HEK293 (cell line): Measurements from ENCODE around the gene DNHD1.

Experiments
- HOXC10 ChIP-seq: sonication (generic); formaldehyde crosslinking; IDR thresholded peaks from 2 replicates; pipeline ENCODE4 v1.8.1; 2023; ENCODE audit warnings: mild to moderate bottlenecking, missing genetic modification reagents
- IKZF3 ChIP-seq: fragments of 450-650 bp; IDR thresholded peaks from 2 replicates; pipeline ENCODE4 v1.5.0; 2018; ENCODE audit warnings: missing biosample characterization, mild to moderate bottlenecking, missing genetic modification characterization, moderate library complexity
- KLF1 ChIP-seq: fragments of 450-650 bp; formaldehyde crosslinking; IDR thresholded peaks from 2 replicates; pipeline ENCODE4 v1.5.1; 2016; ENCODE audit warnings: missing biosample characterization, missing genetic modification characterization
- KLF10 ChIP-seq: fragments of 450-650 bp; IDR thresholded peaks from 2 replicates; pipeline ENCODE4 v1.5.1; 2018; ENCODE audit warnings: missing biosample characterization, mild to moderate bottlenecking, missing genetic modification characterization
- KLF16 ChIP-seq: fragments of 450-650 bp; formaldehyde crosslinking; IDR thresholded peaks from 2 replicates; pipeline ENCODE4 v1.5.1; 2017; ENCODE audit warnings: missing biosample characterization, missing genetic modification characterization
- KLF7 ChIP-seq: fragments of 450-650 bp; formaldehyde crosslinking; IDR thresholded peaks from 2 replicates; pipeline ENCODE4 v1.5.1; 2016; ENCODE audit warnings: missing biosample characterization, missing genetic modification characterization, borderline replicate concordance
- MZF1 ChIP-seq: fragments of 450-650 bp; formaldehyde crosslinking; IDR thresholded peaks from 2 replicates; pipeline ENCODE4 v1.5.1; 2017; ENCODE audit warnings: missing biosample characterization, missing genetic modification characterization, borderline replicate concordance
- OVOL3 ChIP-seq: fragments of 450-650 bp; formaldehyde crosslinking; IDR thresholded peaks from 2 replicates; pipeline ENCODE4 v1.5.1; 2016; ENCODE audit warnings: missing biosample characterization, missing genetic modification characterization
- RBAK ChIP-seq: fragments of 450-650 bp; formaldehyde crosslinking; IDR thresholded peaks from 2 replicates; pipeline ENCODE4 v1.5.1; 2016; ENCODE audit warnings: missing biosample characterization, missing genetic modification characterization
- SCRT1 ChIP-seq: fragments of 450-650 bp; formaldehyde crosslinking; IDR thresholded peaks from 2 replicates; pipeline ENCODE4 v1.5.1; 2016; ENCODE audit warnings: missing biosample characterization, missing genetic modification characterization, borderline replicate concordance
- SP7 ChIP-seq: fragments of 450-650 bp; formaldehyde crosslinking; IDR thresholded peaks from 2 replicates; pipeline ENCODE4 v1.5.1; 2016; ENCODE audit warnings: missing biosample characterization, missing genetic modification characterization
- TCF7L2 ChIP-seq: IDR thresholded peaks from 2 replicates; pipeline ENCODE4 v1.6.1; 2011; ENCODE audit warnings: low read depth, mild to moderate bottlenecking, inconsistent platforms, low read length, moderate library complexity, borderline replicate concordance
- TRIM28 ChIP-seq: IDR thresholded peaks from 2 replicates; pipeline ENCODE4 v1.6.1; 2011; ENCODE audit warnings: low read length, control low read depth, borderline replicate concordance
- ZFP37 ChIP-seq: fragments of 450-650 bp; formaldehyde crosslinking; IDR thresholded peaks from 2 replicates; pipeline ENCODE4 v1.5.1; 2016; ENCODE audit warnings: missing biosample characterization, missing genetic modification characterization
- ZNF10 ChIP-seq: fragments of 450-650 bp; formaldehyde crosslinking; IDR thresholded peaks from 2 replicates; pipeline ENCODE4 v1.5.1; 2017; ENCODE audit warnings: missing biosample characterization, missing genetic modification characterization
- ZNF133 ChIP-seq: fragments of 450-650 bp; formaldehyde crosslinking; IDR thresholded peaks from 2 replicates; pipeline ENCODE4 v1.5.1; 2016; ENCODE audit warnings: missing biosample characterization, missing genetic modification characterization
- ZNF140 ChIP-seq: fragments of 450-650 bp; formaldehyde crosslinking; IDR thresholded peaks from 2 replicates; pipeline ENCODE4 v1.5.1; 2016; ENCODE audit warnings: missing biosample characterization, missing genetic modification characterization
- ZNF423 ChIP-seq: fragments of 450-650 bp; formaldehyde crosslinking; IDR thresholded peaks from 2 replicates; pipeline ENCODE4 v1.5.1; 2016; ENCODE audit warnings: missing biosample characterization, missing genetic modification characterization
- ZNF48 ChIP-seq: fragments of 450-650 bp; formaldehyde crosslinking; IDR thresholded peaks from 2 replicates; pipeline ENCODE4 v1.5.1; 2016; ENCODE audit warnings: missing biosample characterization, missing genetic modification characterization
- ZNF501 ChIP-seq: fragments of 450-650 bp; formaldehyde crosslinking; IDR thresholded peaks from 2 replicates; pipeline ENCODE4 v1.5.1; 2016; ENCODE audit warnings: missing biosample characterization, missing genetic modification characterization
- ZNF555 ChIP-seq: fragments of 450-650 bp; formaldehyde crosslinking; conservative IDR thresholded peaks from 2 replicates; pipeline ENCODE4 v1.5.1; 2017; ENCODE audit warnings: missing biosample characterization, mild to moderate bottlenecking, missing genetic modification characterization, inconsistent platforms
- ZNF621 ChIP-seq: fragments of 450-650 bp; formaldehyde crosslinking; IDR thresholded peaks from 2 replicates; pipeline ENCODE4 v1.5.1; 2017; ENCODE audit warnings: missing biosample characterization, missing genetic modification characterization
- ZNF658 ChIP-seq: fragments of 450-650 bp; formaldehyde crosslinking; IDR thresholded peaks from 2 replicates; pipeline ENCODE4; 2016; ENCODE audit warnings: missing biosample characterization, missing genetic modification characterization
- ZNF660 ChIP-seq: fragments of 450-650 bp; IDR thresholded peaks from 2 replicates; pipeline ENCODE4 v1.5.1; 2018; ENCODE audit warnings: missing biosample characterization, mild to moderate bottlenecking, missing genetic modification characterization
- ZNF670 ChIP-seq: fragments of 450-650 bp; formaldehyde crosslinking; IDR thresholded peaks from 2 replicates; pipeline ENCODE4 v1.5.1; 2016; ENCODE audit warnings: missing biosample characterization, missing genetic modification characterization, low read depth
- ZNF76 ChIP-seq: fragments of 450-650 bp; formaldehyde crosslinking; IDR thresholded peaks from 2 replicates; pipeline ENCODE4; 2016; ENCODE audit warnings: low read depth, missing biosample characterization, missing genetic modification characterization, borderline replicate concordance
- ZSCAN23 ChIP-seq: fragments of 450-650 bp; formaldehyde crosslinking; IDR thresholded peaks from 2 replicates; pipeline ENCODE4 v1.5.1; 2016; ENCODE audit warnings: missing biosample characterization, missing genetic modification characterization
- ZXDB ChIP-seq: fragments of 450-650 bp; formaldehyde crosslinking; IDR thresholded peaks from 2 replicates; pipeline ENCODE4 v1.5.1; 2016; ENCODE audit warnings: missing biosample characterization, missing genetic modification characterization
- TF ChIP-seq, protein P1 (sequence below): fragments of 450-650 bp; formaldehyde crosslinking; IDR thresholded peaks from 2 replicates; pipeline ENCODE4 v1.5.1; 2016; ENCODE audit warnings: missing biosample characterization, missing genetic modification characterization
- TF ChIP-seq, protein P2 (sequence below): fragments of 450-650 bp; formaldehyde crosslinking; IDR thresholded peaks from 2 replicates; pipeline ENCODE4 v1.5.1; 2016; ENCODE audit warnings: missing biosample characterization, missing genetic modification characterization
- TF ChIP-seq, protein P3 (sequence below): fragments of 450-650 bp; formaldehyde crosslinking; IDR thresholded peaks from 2 replicates; pipeline ENCODE4 v1.5.1; 2016; ENCODE audit warnings: missing biosample characterization, missing genetic modification characterization
- TF ChIP-seq, protein P4 (sequence below): fragments of 450-650 bp; formaldehyde crosslinking; optimal IDR thresholded peaks from 2 replicates; pipeline ENCODE3; 2016; ENCODE audit warnings: missing biosample characterization, mild to moderate bottlenecking, missing genetic modification characterization
- TF ChIP-seq, protein P5 (sequence below): fragments of 450-650 bp; formaldehyde crosslinking; IDR thresholded peaks from 2 replicates; pipeline ENCODE4 v1.5.1; 2017; ENCODE audit warnings: missing biosample characterization, mild to moderate bottlenecking, missing genetic modification characterization, moderate library complexity

DNHD1 gene

DNA sequence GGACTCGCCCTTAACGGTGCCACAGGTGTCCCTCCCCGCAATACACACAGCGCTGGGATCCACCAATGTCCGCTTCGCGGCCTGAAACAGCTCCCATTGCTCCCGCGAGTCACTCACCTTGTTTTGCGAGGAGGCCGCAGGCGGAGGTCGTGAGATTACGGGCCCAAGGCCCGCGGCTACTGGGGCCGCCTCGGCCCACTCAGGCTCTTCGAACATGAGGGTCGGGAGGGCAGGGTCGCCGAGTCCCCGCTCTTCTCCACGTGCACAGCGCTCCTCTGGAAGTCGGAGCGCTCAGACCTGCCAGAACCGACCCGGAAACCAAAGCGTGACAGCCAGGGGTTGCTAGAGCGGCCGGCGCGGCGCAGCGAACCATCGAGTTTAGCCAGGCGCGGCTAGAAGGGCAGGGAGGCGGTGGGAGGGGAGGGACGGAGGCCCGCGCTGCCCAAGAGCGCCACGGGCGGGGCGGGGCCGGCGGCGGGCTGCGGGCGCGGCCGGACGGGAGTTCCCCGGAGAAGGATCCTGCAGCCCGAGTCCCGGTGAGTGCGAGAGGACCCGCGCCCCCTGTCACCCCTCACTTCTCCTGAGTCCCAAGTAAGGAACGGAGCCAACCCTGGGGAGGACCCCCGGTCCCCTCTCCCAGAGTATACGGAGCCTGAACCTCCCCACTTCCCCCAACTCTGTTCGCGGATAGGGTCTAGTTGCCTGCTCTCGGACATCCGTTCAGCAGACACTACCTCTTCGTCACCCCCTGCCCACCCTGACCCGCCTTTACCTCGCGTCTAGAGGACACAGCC is 106.4 kb downstream of the DNHD1 start, which contains the start of the genes ILK and RRP8 (continued):
- peak; percentile 25; the same call in 1 of the 2 replicates for TF ChIP-seq IKZF3 (tag by site-specific recombination)
- TF ChIP-seq MZF1 (tag by site-specific recombination), result no peak
- TF ChIP-seq ZNF660 (tag by site-specific recombination), result peak; percentile 86
- TF ChIP-seq, protein P1, sequence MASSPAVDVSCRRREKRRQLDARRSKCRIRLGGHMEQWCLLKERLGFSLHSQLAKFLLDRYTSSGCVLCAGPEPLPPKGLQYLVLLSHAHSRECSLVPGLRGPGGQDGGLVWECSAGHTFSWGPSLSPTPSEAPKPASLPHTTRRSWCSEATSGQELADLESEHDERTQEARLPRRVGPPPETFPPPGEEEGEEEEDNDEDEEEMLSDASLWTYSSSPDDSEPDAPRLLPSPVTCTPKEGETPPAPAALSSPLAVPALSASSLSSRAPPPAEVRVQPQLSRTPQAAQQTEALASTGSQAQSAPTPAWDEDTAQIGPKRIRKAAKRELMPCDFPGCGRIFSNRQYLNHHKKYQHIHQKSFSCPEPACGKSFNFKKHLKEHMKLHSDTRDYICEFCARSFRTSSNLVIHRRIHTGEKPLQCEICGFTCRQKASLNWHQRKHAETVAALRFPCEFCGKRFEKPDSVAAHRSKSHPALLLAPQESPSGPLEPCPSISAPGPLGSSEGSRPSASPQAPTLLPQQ (tag by site-specific recombination), result 0 out of 2 replicates have a peak, but pooled peaks have one; percentile 52
- TF ChIP-seq ZNF555 (tag by site-specific recombination), result no peak
- TF ChIP-seq KLF7 (tag by site-specific recombination), result 0 out of 2 replicates have a peak, but pooled peaks have one; percentile 55
- peak; percentile 85 for TF ChIP-seq SCRT1 (tag by site-specific recombination)
- TF ChIP-seq, protein P2, sequence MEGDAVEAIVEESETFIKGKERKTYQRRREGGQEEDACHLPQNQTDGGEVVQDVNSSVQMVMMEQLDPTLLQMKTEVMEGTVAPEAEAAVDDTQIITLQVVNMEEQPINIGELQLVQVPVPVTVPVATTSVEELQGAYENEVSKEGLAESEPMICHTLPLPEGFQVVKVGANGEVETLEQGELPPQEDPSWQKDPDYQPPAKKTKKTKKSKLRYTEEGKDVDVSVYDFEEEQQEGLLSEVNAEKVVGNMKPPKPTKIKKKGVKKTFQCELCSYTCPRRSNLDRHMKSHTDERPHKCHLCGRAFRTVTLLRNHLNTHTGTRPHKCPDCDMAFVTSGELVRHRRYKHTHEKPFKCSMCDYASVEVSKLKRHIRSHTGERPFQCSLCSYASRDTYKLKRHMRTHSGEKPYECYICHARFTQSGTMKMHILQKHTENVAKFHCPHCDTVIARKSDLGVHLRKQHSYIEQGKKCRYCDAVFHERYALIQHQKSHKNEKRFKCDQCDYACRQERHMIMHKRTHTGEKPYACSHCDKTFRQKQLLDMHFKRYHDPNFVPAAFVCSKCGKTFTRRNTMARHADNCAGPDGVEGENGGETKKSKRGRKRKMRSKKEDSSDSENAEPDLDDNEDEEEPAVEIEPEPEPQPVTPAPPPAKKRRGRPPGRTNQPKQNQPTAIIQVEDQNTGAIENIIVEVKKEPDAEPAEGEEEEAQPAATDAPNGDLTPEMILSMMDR (tag by site-specific recombination), result no peak; the same call in 1 of the 2 replicates
- TF ChIP-seq KLF10 (tag by site-specific recombination), result peak; percentile 87; the same call in 1 of the 2 replicates
- no peak for TF ChIP-seq TCF7L2
- peak; percentile 18; the same call in 1 of the 2 replicates for TF ChIP-seq ZSCAN23 (tag by site-specific recombination)
- TF ChIP-seq TRIM28, result peak; percentile 85
- TF ChIP-seq, protein P3, sequence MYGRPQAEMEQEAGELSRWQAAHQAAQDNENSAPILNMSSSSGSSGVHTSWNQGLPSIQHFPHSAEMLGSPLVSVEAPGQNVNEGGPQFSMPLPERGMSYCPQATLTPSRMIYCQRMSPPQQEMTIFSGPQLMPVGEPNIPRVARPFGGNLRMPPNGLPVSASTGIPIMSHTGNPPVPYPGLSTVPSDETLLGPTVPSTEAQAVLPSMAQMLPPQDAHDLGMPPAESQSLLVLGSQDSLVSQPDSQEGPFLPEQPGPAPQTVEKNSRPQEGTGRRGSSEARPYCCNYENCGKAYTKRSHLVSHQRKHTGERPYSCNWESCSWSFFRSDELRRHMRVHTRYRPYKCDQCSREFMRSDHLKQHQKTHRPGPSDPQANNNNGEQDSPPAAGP, result 0 out of 2 replicates have a peak, but pooled peaks have one; percentile 24
- TF ChIP-seq KLF16 (tag by site-specific recombination), result peak; percentile 72; the same call in 1 of the 2 replicates
- TF ChIP-seq, protein P4, sequence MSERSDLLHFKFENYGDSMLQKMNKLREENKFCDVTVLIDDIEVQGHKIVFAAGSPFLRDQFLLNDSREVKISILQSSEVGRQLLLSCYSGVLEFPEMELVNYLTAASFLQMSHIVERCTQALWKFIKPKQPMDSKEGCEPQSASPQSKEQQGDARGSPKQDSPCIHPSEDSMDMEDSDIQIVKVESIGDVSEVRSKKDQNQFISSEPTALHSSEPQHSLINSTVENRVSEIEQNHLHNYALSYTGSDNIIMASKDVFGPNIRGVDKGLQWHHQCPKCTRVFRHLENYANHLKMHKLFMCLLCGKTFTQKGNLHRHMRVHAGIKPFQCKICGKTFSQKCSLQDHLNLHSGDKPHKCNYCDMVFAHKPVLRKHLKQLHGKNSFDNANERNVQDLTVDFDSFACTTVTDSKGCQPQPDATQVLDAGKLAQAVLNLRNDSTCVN (tag by site-specific recombination), result peak; percentile 71
- no peak for TF ChIP-seq ZNF621 (tag by site-specific recombination)
- TF ChIP-seq ZNF670 (tag by site-specific recombination), result no peak
- no peak for TF ChIP-seq ZNF423 (tag by site-specific recombination)
- 0 out of 2 replicates have a peak, but pooled peaks have one; percentile 50 for TF ChIP-seq OVOL3
- TF ChIP-seq, protein P5, sequence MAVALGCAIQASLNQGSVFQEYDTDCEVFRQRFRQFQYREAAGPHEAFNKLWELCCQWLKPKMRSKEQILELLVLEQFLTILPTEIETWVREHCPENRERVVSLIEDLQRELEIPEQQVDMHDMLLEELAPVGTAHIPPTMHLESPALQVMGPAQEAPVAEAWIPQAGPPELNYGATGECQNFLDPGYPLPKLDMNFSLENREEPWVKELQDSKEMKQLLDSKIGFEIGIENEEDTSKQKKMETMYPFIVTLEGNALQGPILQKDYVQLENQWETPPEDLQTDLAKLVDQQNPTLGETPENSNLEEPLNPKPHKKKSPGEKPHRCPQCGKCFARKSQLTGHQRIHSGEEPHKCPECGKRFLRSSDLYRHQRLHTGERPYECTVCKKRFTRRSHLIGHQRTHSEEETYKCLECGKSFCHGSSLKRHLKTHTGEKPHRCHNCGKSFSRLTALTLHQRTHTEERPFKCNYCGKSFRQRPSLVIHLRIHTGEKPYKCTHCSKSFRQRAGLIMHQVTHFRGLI (tag by site-specific recombination), result peak; percentile 32; the same call in 1 of the 2 replicates
- TF ChIP-seq ZXDB (tag by site-specific recombination), result peak; percentile 68
- TF ChIP-seq SP7 (tag by site-specific recombination), result peak; percentile 64; the same call in 1 of the 2 replicates
- peak; percentile 59; the same call in 1 of the 2 replicates for TF ChIP-seq ZNF76 (tag by site-specific recombination)
- no peak for TF ChIP-seq HOXC10 (CRISPR knock-in tag)
- TF ChIP-seq ZNF140, result no peak
- TF ChIP-seq ZNF48 (tag by site-specific recombination), result no peak
- no peak for TF ChIP-seq ZNF10 (tag by site-specific recombination)
- peak; percentile 65; the same call in 1 of the 2 replicates for TF ChIP-seq ZFP37 (tag by site-specific recombination)
- no peak for TF ChIP-seq ZNF133 (tag by site-specific recombination)
- no peak for TF ChIP-seq RBAK
- TF ChIP-seq KLF1 (tag by site-specific recombination), result no peak
- TF ChIP-seq ZNF501 (tag by site-specific recombination), result 0 out of 2 replicates have a peak, but pooled peaks have one; percentile 10
- TF ChIP-seq ZNF658 (tag by site-specific recombination), result no peak
